HepG2 (cell line): ENCODE measurements around the gene PITPNM2. TPM values are rescaled to one million over a fixed set of nuclear protein-coding genes. Genes with fewer than 3 reads are reported as not detected.

Experiments
- ADNP ChIP-seq: sonication (generic); formaldehyde crosslinking; IDR thresholded peaks from 2 replicates; pipeline ENCODE4 v1.4.0; 2020; ENCODE audit warnings: missing genetic modification reagents
- ARID2 ChIP-seq: sonication (generic); formaldehyde crosslinking; IDR thresholded peaks from 2 replicates; pipeline ENCODE4 v1.8.1; 2022; ENCODE audit warnings: mild to moderate bottlenecking, missing genetic modification reagents, borderline replicate concordance
- ATF4 ChIP-seq, 2 experiments: fragments of 450-650 bp in 1 of 2; sonication (generic) in 1 of 2; formaldehyde crosslinking; IDR thresholded peaks; 2 replicates each; pipeline versions ENCODE4 v1.5.0 to v1.8.0; 2020 to 2022; ENCODE audit warnings: mild to moderate bottlenecking in 1 of 2, missing genetic modification reagents in 1 of 2
- CHD4 ChIP-seq: fragments of 200-600 bp; sonication (generic); IDR thresholded peaks from 2 replicates; pipeline ENCODE4 v1.7.0; 2017; ENCODE audit warnings: mild to moderate bottlenecking, low read length, borderline replicate concordance
- CREB1 ChIP-seq, 2 experiments: fragments of 450-650 bp in 1 of 2; IDR thresholded peaks; 2 replicates each; pipeline ENCODE4 v1.6.1; 2016 to 2017; ENCODE audit warnings: control low read depth in 1 of 2, mild to moderate bottlenecking in 1 of 2, missing compliant biosample characterization in 1 of 2, missing genetic modification characterization in 1 of 2
- DR1 ChIP-seq: sonication (generic); formaldehyde crosslinking; IDR thresholded peaks from 2 replicates; pipeline ENCODE4 v1.8.0; 2021; ENCODE audit warnings: mild to moderate bottlenecking, missing genetic modification reagents, inconsistent platforms
- GABPB1 ChIP-seq: IDR thresholded peaks from 2 replicates; pipeline ENCODE4 v1.6.1; 2016; ENCODE audit warnings: mild to moderate bottlenecking, missing genetic modification reagents, moderate library complexity, missing compliant biosample characterization
- GFI1 ChIP-seq: sonication (generic); formaldehyde crosslinking; IDR thresholded peaks from 2 replicates; pipeline ENCODE4 v1.5.0; 2020; ENCODE audit warnings: missing genetic modification reagents, mild to moderate bottlenecking, borderline replicate concordance
- GTF2F1 ChIP-seq: fragments of 150-350 bp; IDR thresholded peaks from 2 replicates; pipeline ENCODE4 v1.6.1; 2014; ENCODE audit warnings: low read length
- SIX1 ChIP-seq: sonication (generic); formaldehyde crosslinking; IDR thresholded peaks from 2 replicates; pipeline ENCODE4 v1.4.0; 2020; ENCODE audit warnings: missing genetic modification reagents, borderline replicate concordance
- THAP11 ChIP-seq: IDR thresholded peaks from 2 replicates; pipeline ENCODE4 v1.6.1; 2016; ENCODE audit warnings: missing biosample characterization, missing genetic modification reagents
- ZBTB25 ChIP-seq: IDR thresholded peaks from 2 replicates; pipeline ENCODE4 v1.6.1; 2018; ENCODE audit warnings: missing genetic modification reagents
- ZBTB7A ChIP-seq: sonication (generic); formaldehyde crosslinking; IDR thresholded peaks from 2 replicates; pipeline ENCODE4 v1.8.0; 2022; ENCODE audit warnings: mild to moderate bottlenecking, missing genetic modification reagents
- ZFP82 ChIP-seq: sonication (generic); formaldehyde crosslinking; IDR thresholded peaks from 2 replicates; pipeline ENCODE4 v1.5.1; 2020; ENCODE audit warnings: mild to moderate bottlenecking, missing genetic modification reagents, borderline replicate concordance
- ZFYVE20 ChIP-seq: sonication (generic); formaldehyde crosslinking; IDR thresholded peaks from 2 replicates; pipeline ENCODE4 v1.8.0; 2023; ENCODE audit warnings: low read depth, mild to moderate bottlenecking, moderate library complexity, missing genetic modification reagents, borderline replicate concordance
- ZNF143 ChIP-seq: sonication (generic); formaldehyde crosslinking; IDR thresholded peaks from 2 replicates; pipeline ENCODE4 v1.4.0; 2020; ENCODE audit warnings: missing genetic modification reagents
- ZNF18 ChIP-seq: sonication (generic); formaldehyde crosslinking; IDR thresholded peaks from 2 replicates; pipeline ENCODE4 v1.8.0; 2022; ENCODE audit warnings: mild to moderate bottlenecking, missing genetic modification reagents; ENCODE audit not compliant: insufficient replicate concordance
- ZNF362 ChIP-seq: sonication (generic); formaldehyde crosslinking; IDR thresholded peaks from 2 replicates; pipeline ENCODE4 v1.4.0; 2020; ENCODE audit warnings: missing genetic modification reagents, mild to moderate bottlenecking, borderline replicate concordance
- ZNF367 ChIP-seq: sonication (generic); formaldehyde crosslinking; IDR thresholded peaks from 2 replicates; pipeline ENCODE4 v1.4.0; 2020; ENCODE audit warnings: missing genetic modification reagents, borderline replicate concordance
- ZNF556 ChIP-seq: sonication (generic); formaldehyde crosslinking; IDR thresholded peaks from 2 replicates; pipeline ENCODE4 v1.4.0; 2020; ENCODE audit warnings: mild to moderate bottlenecking, missing genetic modification reagents, borderline replicate concordance
- ZNF629 ChIP-seq: sonication (generic); formaldehyde crosslinking; conservative IDR thresholded peaks from 2 replicates; pipeline ENCODE4 v1.5.0; 2020; ENCODE audit warnings: missing genetic modification reagents
- ZNF670 ChIP-seq: sonication (generic); formaldehyde crosslinking; IDR thresholded peaks from 2 replicates; pipeline ENCODE4 v1.8.0; 2022; ENCODE audit warnings: mild to moderate bottlenecking, missing genetic modification reagents, borderline replicate concordance
- ZNF773 ChIP-seq: sonication (generic); formaldehyde crosslinking; IDR thresholded peaks from 2 replicates; pipeline ENCODE4 v1.4.0; 2020; ENCODE audit warnings: missing genetic modification reagents, borderline replicate concordance
- ZSCAN31 ChIP-seq: sonication (generic); formaldehyde crosslinking; IDR thresholded peaks from 2 replicates; pipeline ENCODE4 v1.5.0; 2020; ENCODE audit warnings: low read depth, mild to moderate bottlenecking, missing genetic modification reagents
- polyA plus RNA-seq, 8 experiments: library from polyadenylated mRNA; depleted of rRNA in 3 of 8; stranded (reverse) in 7 of 8; unstranded in 1 of 8; fragments of >200 nt; fragmentation: Illumina TruSeq in 4 of 8; extraction: Trizol in 4 of 8; gene quantifications; 2 replicates each; pipeline versions ENCODE4 v1.2.1 to v1.2.3, GENCODE V29; 2011 to 2016; ENCODE audit warnings: low read depth in 4 of 8, missing spikeins in 1 of 8, mixed read lengths in 1 of 8; ENCODE audit not compliant: insufficient read depth in 1 of 8
- total RNA-seq, 5 experiments: library from RNA; depleted of rRNA; stranded (reverse); fragments of >200 nt; fragmentation: Illumina TruSeq; extraction: Trizol; gene quantifications; 2 replicates each; pipeline ENCODE4 v1.2.3, GENCODE V29; 2016; ENCODE audit warnings: low read depth in 1 of 5

PITPNM2 gene
- total and polyA plus RNA-seq, 2 of the 13 experiments (the other 11 are each of a cell fraction or from before 2014, with no cell fraction given), result 4.2 to 5.3 TPM

GRCh38 chr12:123140676-123141614, 9.9 kb downstream of the PITPNM2 start (continued):
- TF ChIP-seq ZNF773 (CRISPR knock-in tag), result no peak
- no peak for TF ChIP-seq ZBTB7A (CRISPR knock-in tag)
- 0 out of 2 replicates have a peak, but pooled peaks have one; percentile 22 for TF ChIP-seq ARID2 (CRISPR knock-in tag)
- no peak for TF ChIP-seq ATF4 (CRISPR knock-in tag; IDR thresholded peaks at IDR 0.05)
- no peak for TF ChIP-seq ZFP82 (CRISPR knock-in tag)
- TF ChIP-seq ADNP, result peak; percentile 94; the same call in 1 of the 2 replicates
- TF ChIP-seq THAP11 (CRISPR knock-in tag), result no peak
- no peak for TF ChIP-seq ZNF670 (CRISPR knock-in tag)
- no peak for TF ChIP-seq DR1 (CRISPR knock-in tag)
- no peak for TF ChIP-seq ZBTB25 (CRISPR knock-in tag)
- no peak; the same call in 1 of the 2 replicates for TF ChIP-seq ZSCAN31 (CRISPR knock-in tag)
- TF ChIP-seq ZNF629, result peak; percentile 100
- TF ChIP-seq ZNF143, result no peak
- TF ChIP-seq GFI1, result 0 out of 2 replicates have a peak, but pooled peaks have one; percentile 36
- peak; percentile 75; the same call in 1 of the 2 replicates for TF ChIP-seq ZNF362
- TF ChIP-seq ZFYVE20 (CRISPR knock-in tag), result no peak
- peak; percentile 96 for TF ChIP-seq CHD4
- TF ChIP-seq SIX1 (CRISPR knock-in tag), result no peak
- TF ChIP-seq ZNF18, result peak; percentile 39
- no peak for TF ChIP-seq GTF2F1
- no peak for TF ChIP-seq GABPB1 (CRISPR knock-in tag)
- TF ChIP-seq CREB1 (IDR thresholded peaks at IDR 0.05), result no peak
- TF ChIP-seq CREB1 (CRISPR knock-in tag; IDR thresholded peaks at IDR 0.05), result 0 out of 2 replicates have a peak, but pooled peaks have one; percentile 38
- TF ChIP-seq ZNF556, result no peak
- no peak for TF ChIP-seq ZNF367 (CRISPR knock-in tag)
